Large intestine (tissue), 3 donors: Measurements from ENCODE around the gene FGA. TPM values are rescaled to one million over a fixed set of nuclear protein-coding genes. Genes with fewer than 3 reads are reported as not detected.

Experiments
- DNase-seq, 2 donors: peaks; one replicate each; pipeline versions ENCODE4 v3.0.0 to v3.0.0-alpha.2; 2013
- H3K27ac ChIP-seq: one replicate; pipeline ENCODE4 v1.5.1; 2013; ENCODE audit warnings: low read length
- H3K27me3 ChIP-seq: 2 replicates; pipeline ENCODE4 v1.6.1; 2013; ENCODE audit warnings: low read length; ENCODE audit not compliant: control insufficient read depth, insufficient read depth
- H3K36me3 ChIP-seq: 2 replicates; pipeline ENCODE4 v1.6.1; 2013; ENCODE audit warnings: low read length; ENCODE audit not compliant: control insufficient read depth, insufficient read depth
- H3K4me1 ChIP-seq: one replicate; pipeline ENCODE4 v1.6.1; 2013; ENCODE audit warnings: low read length; ENCODE audit not compliant: control insufficient read depth, insufficient read depth
- H3K4me3 ChIP-seq: one replicate; pipeline ENCODE4 v1.5.1; 2013; ENCODE audit warnings: low read length
- H3K9me3 ChIP-seq: one replicate; pipeline ENCODE4 v1.6.1; 2013; ENCODE audit warnings: mild to moderate bottlenecking, low read depth, low read length, moderate library complexity; ENCODE audit not compliant: control insufficient read depth
- WGBS: methylation state at CpG from one replicate; pipeline ENCODE4 v1.1.5; 2013; ENCODE audit warnings: low lambda C conversion rate; ENCODE audit not compliant: insufficient coverage; 5-methylcytosine and 5-hydroxymethylcytosine counted together
- polyA plus RNA-seq: library from polyadenylated mRNA; unstranded; fragments of 120-200 nt; gene quantifications from one replicate; pipeline ENCODE4 v1.2.1, GENCODE V29; 2013

FGA gene
- polyA plus RNA-seq, 1 donor: 23.0 TPM

DNA sequence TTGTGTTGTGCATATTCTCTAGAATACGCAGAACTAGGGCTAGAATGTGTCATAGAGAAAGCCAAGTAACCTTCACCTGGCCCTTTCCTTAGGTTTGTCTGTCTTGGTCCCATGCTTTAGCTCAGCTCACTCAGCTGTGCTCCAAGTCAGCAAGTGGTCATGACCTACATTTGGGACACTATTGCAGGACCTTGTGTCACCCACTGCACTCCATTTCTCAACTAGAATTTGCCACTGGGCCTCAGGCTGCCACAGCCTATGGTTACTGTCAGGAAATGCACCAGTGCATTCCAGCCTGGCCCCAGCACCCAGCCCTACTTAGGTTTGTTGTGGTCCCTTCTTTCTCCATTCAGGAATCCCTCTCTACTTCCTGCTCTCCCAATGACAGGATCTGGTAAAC lies 29.6 kb upstream of the FGA start:
- Histone ChIP-seq H3K27ac (no peak overlapping the region), H3K4me1 (peaks cover 25% of the 10 kb centered on the region), H3K27me3 (no peaks in the 10 kb centered on the region), H3K9me3 (no peaks in the 10 kb centered on the region), H3K36me3 (no peaks in the 10 kb centered on the region), H3K4me3 (no peak overlapping the region)
- DNase-seq: no peak
- WGBS: no CpG with 5 or more reads among the region's 1 CpG

DNA sequence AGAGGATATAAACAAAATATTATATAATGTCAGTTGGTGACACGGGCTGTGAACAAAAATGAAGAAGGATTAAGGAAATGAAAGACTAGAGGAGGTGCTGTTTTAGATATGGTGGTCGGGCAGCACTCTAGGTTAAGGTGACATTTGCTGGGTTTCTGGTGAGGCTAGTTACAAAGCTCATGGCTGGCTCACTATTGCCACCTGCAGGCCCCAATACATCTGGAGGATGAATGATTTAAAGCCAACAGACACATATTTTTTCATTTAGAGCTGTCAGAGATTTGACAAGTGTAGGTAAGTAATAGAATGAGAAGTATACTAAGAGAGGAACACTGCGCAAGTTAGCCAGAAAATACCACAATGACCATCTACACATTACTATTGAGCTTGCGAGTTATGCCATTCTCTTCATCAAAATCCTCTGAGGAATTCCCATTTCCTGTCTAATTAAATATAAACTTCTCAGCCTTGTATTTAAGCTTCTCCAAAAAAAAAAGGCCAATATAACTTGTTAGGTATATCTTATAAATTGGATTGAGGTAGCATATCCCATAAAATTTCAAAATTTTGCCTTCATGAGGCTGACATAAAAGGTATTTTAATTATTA lies 28.3 kb upstream of the FGA start:
- Histone ChIP-seq H3K9me3 (no peaks in the 10 kb centered on the region), H3K36me3 (no peaks in the 10 kb centered on the region), H3K27ac (peak overlapping the region; percentile 58), H3K4me1 (peaks cover 28% of the 10 kb centered on the region), H3K4me3 (no peak overlapping the region), H3K27me3 (no peaks in the 10 kb centered on the region)
- WGBS: 0% methylated on average over 2 of the region's 4 CpGs
- peak; percentile 52 to 75 for DNase-seq

DNA sequence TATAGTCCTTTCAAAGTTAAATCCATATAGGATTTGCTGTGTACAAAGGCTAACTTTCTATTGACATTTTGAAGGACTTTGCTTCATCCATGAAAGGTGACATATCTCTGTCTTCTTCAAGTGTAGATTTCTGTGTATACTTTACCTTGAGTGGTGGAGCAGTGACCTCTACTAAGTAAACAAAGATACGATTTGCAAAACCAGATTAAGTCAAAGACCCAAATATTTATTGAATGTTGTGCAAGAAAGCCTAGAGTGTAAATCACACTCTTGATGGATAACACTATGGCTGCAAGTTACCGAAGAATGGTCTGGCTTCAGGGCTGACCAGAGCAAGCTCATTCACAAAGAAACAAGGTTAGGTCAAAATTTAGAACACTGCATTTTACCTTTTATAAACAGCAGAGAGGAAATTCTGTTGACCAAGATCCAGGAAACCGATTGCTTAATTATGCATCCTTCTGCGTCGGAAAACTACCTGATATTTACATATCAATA lies 27.3 kb upstream of the FGA start:
- H3K27ac ChIP-seq: peak overlapping the region; percentile 58
- H3K9me3 ChIP-seq: no peaks in the 10 kb centered on the region
- DNase-seq: peak; percentile 70 to 88
- H3K36me3 ChIP-seq: no peaks in the 10 kb centered on the region
- no peak overlapping the region for H3K4me3 ChIP-seq
- H3K4me1 ChIP-seq: peaks cover 34% of the 10 kb centered on the region
- H3K27me3 ChIP-seq: no peaks in the 10 kb centered on the region
- WGBS: no CpG with 5 or more reads among the region's 5 CpGs

DNA sequence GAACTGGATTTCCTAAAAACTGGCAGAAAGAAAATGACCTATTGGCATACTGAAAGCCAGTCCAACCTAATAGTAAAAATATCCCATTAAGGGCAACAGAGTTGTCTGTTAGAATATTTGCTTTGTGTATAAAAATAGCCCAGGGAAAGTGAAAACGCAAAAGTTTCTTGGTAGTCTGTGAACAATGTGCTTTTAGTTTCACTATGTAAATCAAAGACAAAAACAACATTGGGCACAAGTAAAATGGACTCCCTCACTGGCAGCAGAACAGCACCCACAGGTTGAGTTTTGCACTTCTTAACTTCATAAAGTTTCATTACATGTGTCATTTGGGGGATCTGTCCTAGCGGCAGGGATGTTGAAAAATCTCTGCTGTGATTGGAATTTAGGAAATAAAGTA lies 26.2 kb upstream of the FGA start:
- Histone ChIP-seq H3K27me3 (no peaks in the 10 kb centered on the region), H3K4me1 (peaks cover 34% of the 10 kb centered on the region), H3K27ac (peak overlapping the region; percentile 7), H3K4me3 (no peak overlapping the region), H3K9me3 (no peaks in the 10 kb centered on the region), H3K36me3 (no peaks in the 10 kb centered on the region)
- 43% methylated on average over 1 of the region's 2 CpGs for WGBS
- peak in 1 of 2 donors; percentile 58 for DNase-seq

DNA sequence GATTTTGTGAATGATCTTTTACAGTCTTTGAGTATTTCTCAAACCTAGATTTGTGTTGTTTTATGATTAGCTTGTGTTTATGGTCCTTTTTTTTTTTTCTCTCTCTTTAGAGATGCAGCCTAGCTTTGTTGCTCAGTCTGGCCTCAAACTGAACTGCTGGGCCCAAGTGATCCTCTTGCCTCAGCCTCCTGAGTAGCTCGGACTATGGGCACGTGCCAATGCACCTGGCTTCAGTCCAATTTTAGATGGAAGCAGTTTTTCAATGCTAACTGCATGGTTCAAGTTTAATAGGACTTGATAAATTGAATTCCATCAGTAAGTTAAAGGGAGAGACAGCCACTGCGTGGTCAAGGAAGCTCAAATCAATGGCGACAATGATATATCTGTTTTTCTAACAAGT lies 25.7 kb upstream of the FGA start:
- WGBS: no CpG with 5 or more reads among the region's 4 CpGs
- Histone ChIP-seq H3K27ac (peak overlapping the region; percentile 7), H3K4me1 (peaks cover 34% of the 10 kb centered on the region), H3K27me3 (no peaks in the 10 kb centered on the region), H3K36me3 (no peaks in the 10 kb centered on the region), H3K9me3 (no peaks in the 10 kb centered on the region), H3K4me3 (no peak overlapping the region)
- DNase-seq: no peak

DNA sequence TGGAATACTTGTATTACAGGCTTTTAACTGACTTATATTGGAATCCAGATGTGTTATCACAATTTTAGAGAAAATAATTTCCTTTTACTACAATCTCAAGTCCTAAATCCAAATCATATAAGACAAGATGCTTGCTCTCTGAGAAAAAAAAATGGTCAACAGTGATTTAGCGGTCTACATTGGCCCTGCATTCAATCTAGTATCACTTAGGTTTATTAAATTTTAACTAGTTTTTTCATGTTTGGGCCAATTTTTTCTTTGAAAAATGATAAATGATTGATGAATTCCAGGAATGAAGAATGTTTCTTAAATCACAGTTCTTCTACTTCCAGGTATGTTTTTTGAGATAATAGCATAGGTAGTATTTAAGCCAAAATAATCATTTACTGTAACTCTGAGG lies 24.7 kb upstream of the FGA start:
- H3K4me1 ChIP-seq: peaks cover 34% of the 10 kb centered on the region
- H3K9me3 ChIP-seq: no peaks in the 10 kb centered on the region
- H3K27ac ChIP-seq: peak overlapping the region; percentile 1
- H3K27me3 ChIP-seq: no peaks in the 10 kb centered on the region
- no peaks in the 10 kb centered on the region for H3K36me3 ChIP-seq
- no peak for DNase-seq
- no peak overlapping the region for H3K4me3 ChIP-seq
- WGBS: 33% methylated on average over 1 of the region's 1 CpG

DNA sequence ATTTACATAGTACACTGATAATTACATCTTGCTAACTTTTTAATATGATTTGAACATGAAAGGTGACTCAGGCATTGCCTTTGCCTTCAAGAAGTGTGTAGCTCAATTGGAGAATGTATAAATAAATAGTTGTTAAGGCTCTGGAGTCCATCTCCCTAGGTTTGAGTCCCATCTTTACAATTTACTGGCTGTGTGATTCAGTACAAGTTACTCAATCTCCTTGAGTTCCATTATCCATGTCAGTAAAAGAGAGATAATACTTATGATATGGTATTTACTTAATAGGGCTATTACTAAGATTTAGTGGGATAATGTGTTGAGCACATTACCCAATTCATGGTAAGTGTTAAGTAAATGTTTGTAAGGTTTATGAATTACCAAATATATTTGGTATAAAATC lies 23.8 kb upstream of the FGA start:
- Histone ChIP-seq H3K4me1 (peaks cover 34% of the 10 kb centered on the region), H3K36me3 (no peaks in the 10 kb centered on the region), H3K4me3 (no peak overlapping the region), H3K27me3 (no peaks in the 10 kb centered on the region), H3K9me3 (no peaks in the 10 kb centered on the region), H3K27ac (no peak overlapping the region)
- no peak for DNase-seq

DNA sequence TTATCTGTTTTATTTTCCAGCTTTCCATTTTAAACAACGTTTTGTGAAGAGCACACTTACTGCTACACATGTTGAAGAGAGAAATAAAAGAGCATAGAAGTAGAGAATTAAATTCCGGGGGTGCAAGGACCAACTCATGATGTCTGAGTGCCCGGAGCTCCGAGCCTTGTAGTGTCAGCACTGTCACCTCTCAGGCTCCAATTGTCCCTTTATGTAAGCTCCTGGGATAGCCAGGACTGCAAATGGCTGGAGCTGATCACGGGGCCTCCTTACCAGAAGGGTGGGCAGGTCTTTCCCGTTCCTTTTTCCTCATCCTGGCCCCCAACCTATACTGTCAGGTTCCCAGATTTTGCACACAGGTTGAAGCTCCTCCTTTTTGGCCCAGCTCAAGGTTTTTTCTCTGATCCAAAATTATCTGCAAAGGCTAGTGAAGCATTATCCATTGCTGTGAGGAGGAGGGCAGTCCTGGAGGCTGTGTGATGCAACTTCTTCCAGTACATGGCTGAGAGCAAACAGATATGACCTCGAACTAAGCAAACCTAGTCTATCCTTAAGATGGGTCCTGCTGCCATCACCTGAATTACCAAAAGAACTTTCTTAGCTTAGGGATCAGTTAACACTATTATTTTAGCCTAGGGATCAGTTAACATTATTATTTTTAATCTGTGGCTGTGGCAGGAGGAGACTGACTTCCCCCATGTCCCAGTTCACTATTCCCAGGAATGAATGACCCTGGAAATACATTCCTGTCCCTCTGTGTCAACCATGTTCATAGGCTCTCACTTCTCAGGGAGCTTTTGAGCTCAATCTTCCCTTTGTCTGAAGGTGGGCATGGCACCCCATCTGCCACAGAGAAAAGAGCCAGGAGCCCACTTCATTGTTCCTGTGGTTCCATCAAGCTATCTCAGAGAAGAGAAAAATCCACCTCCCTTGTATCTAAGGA lies 22.2 kb upstream of the FGA start, which contains the start of gene FGG:
Gene FGG, minus strand, starts transcription at position 185 of the 943 bp plus-strand sequence. Its CDS starts 47 bp downstream, at position 138.
- Histone ChIP-seq H3K36me3 (no peaks in the 10 kb centered on the region), H3K4me3 (peak within 1 kb of the TSS; percentile 34), H3K27me3 (no peaks in the 10 kb centered on the region), H3K27ac (peak within 1 kb of the TSS; percentile 75), H3K4me1 (peaks cover 27% of the 10 kb centered on the region), H3K9me3 (no peaks in the 10 kb centered on the region)
- DNase-seq: peak; percentile 40 to 78
- no CpG with 5 or more reads among the region's 7 CpGs for WGBS

DNA sequence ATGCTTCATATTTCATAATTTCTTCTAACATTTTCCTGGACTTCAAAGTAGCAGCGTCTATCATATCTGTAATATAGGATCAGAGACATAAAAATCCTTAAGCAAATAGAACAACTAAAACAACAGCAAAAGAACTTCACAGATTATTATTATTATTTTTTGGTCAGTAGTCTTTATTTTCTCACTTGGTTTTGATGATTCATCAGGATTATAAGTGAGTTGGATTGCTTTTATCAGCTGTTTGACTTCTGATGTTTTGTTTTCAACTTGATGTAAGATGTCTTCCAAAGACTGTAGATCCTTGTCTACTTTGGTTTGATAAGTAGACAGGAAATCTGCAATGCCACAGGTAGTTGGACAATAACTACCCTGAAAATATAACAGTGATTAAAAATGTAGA lies 21.3 kb upstream of the FGA start:
- DNase-seq: no peak
- H3K9me3 ChIP-seq: no peaks in the 10 kb centered on the region
- H3K27me3 ChIP-seq: no peaks in the 10 kb centered on the region
- H3K36me3 ChIP-seq: no peaks in the 10 kb centered on the region
- H3K4me1 ChIP-seq: peaks cover 21% of the 10 kb centered on the region
- peak overlapping the region; percentile 75 for H3K27ac ChIP-seq
- H3K4me3 ChIP-seq: peak overlapping the region; percentile 34
- no CpG with 5 or more reads among the region's 1 CpG for WGBS

DNA sequence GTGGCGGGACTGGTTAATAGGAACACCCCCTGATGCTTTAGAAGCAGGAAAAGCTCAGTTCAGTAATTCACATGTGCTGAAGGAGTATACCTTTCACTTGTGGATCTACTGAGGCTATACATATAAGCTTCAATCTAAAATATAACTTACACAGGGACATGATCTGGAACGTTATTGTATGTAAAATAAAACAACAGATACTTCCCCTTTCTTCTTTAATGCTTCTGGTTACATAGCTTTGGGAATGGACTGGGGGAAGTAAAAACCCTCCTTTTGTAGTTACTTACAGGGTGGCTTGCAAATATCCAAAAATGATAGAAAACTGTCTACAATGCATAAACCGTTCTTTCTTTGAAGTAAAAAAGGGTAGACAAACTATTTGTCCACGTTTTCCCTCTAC lies 20.0 kb upstream of the FGA start:
- Histone ChIP-seq H3K27me3 (no peaks in the 10 kb centered on the region), H3K4me1 (peaks cover 14% of the 10 kb centered on the region), H3K27ac (no peak overlapping the region), H3K36me3 (peaks cover 2% of the 10 kb centered on the region), H3K4me3 (peak overlapping the region; percentile 8), H3K9me3 (no peaks in the 10 kb centered on the region)
- WGBS: 60% methylated on average over 1 of the region's 4 CpGs
- DNase-seq: no peak
